ENCODE data around the gene CCNDBP1. TPM values are rescaled to one million over a fixed set of nuclear protein-coding genes. Genes with fewer than 3 reads are reported as not detected.
"Not testable (repeated sequence)": the region's sequence is repeated elsewhere in the genome, so short reads cannot be mapped to it uniquely, and the experiment has no call there.

The CCNDBP1 gene
- total and polyA plus RNA-seq, 2 of the 8 experiments (the other 6 are each of a cell fraction or from before 2014, with no cell fraction given): 23.4 to 29.0 TPM

DNA sequence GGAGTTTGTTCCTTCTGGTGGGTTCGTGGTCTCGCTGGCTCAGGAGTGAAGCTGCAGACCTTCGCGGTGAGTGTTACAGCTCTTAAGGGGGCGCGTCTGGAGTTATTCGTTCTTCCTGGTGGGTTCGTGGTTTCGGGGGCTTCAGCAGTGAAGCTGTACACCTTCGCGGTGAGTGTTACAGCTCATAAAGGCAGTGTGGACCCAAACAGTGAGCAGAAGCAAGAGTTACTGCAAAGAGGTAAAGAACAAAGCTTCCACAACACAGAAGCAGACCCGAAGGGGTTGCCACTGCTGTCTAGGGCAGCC, 40.7 kb downstream of the CCNDBP1 start:
- H3K4ac ChIP-seq (replicated peaks; ENCODE audit: insufficient read length, low read depth, low read length); H2AFZ ChIP-seq (ENCODE audit: low read length); H3K4me2 ChIP-seq (ENCODE audit: insufficient read depth in 1 of 2, low read depth in 2 of 2, low read length in 2 of 2); H3K36me3 ChIP-seq (ENCODE audit: control insufficient read depth in 2 of 4, insufficient read depth in 4 of 4, low read length in 3 of 4); H2BK12ac ChIP-seq (ENCODE audit: low read depth, low read length); DNase-seq (ENCODE audit: low read depth in 1 of 2, low spot score in 2 of 2); H3K56ac ChIP-seq (replicated peaks; ENCODE audit: insufficient read length, low read depth, low read length); H4K8ac ChIP-seq (ENCODE audit: extremely low read depth, insufficient read depth, low read length); H3K18ac ChIP-seq (ENCODE audit: extremely low read depth, low read length); H3K27ac ChIP-seq (ENCODE audit: low read depth, low read length); H3K4me1 ChIP-seq (replicated peaks in 1 of 4; ENCODE audit: control insufficient read depth in 3 of 4, insufficient read depth in 4 of 4, low read length in 3 of 4); H3K9me3 ChIP-seq (ENCODE audit: insufficient read depth in 2 of 2, low read depth in 1 of 2, low read length in 1 of 2); H3K23ac ChIP-seq (ENCODE audit: insufficient read length); FAIRE-seq; H4K20me1 ChIP-seq (replicated peaks in 1 of 2; ENCODE audit: control insufficient read depth in 1 of 2, insufficient read depth in 2 of 2, low read length in 2 of 2); H2BK20ac ChIP-seq (ENCODE audit: low read length); H3K27me3 ChIP-seq (replicated peaks in 1 of 4; ENCODE audit: control insufficient read depth in 3 of 4, extremely low read depth in 1 of 4, insufficient read depth in 3 of 4, low read length in 3 of 4); H3K79me2 ChIP-seq (ENCODE audit: control insufficient read depth in 1 of 2, insufficient read depth in 2 of 2, low read length in 2 of 2); H3K4me3 ChIP-seq (ENCODE audit: extremely low read depth in 1 of 4, insufficient read depth in 2 of 4, low read depth in 3 of 4, low read length in 4 of 4); H4K91ac ChIP-seq (replicated peaks; ENCODE audit: insufficient read length, low read length); H4K5ac ChIP-seq (ENCODE audit: insufficient read length, low read depth, low read length); H2BK5ac ChIP-seq (ENCODE audit: low read depth, low read length); H3K79me1 ChIP-seq (ENCODE audit: low read depth, low read length); H3K14ac ChIP-seq (ENCODE audit: insufficient read length); H2BK15ac ChIP-seq (ENCODE audit: low read length); H2AK5ac ChIP-seq (ENCODE audit: low read depth, low read length); H3K23me2 ChIP-seq (ENCODE audit: low read depth, low read length); H2BK120ac ChIP-seq (replicated peaks; ENCODE audit: low read depth, low read length); H3K9ac ChIP-seq (replicated peaks in 1 of 4; ENCODE audit: extremely low read depth in 1 of 4, low read depth in 3 of 4, low read length in 3 of 4): not testable (repeated sequence)
- CTCF ChIA-PET (ENCODE audit: partially characterized antibody): interaction anchor here (0.6 to 9.7 kb wide), 38 partner anchors 9 to 674 kb away, joined by 3 to 178 read pairs (median 6); partner anchors contain the start of genes TGM5 and TGM7
- POLR2A ChIA-PET (ENCODE audit: partially characterized antibody): interaction anchor here (0.7 to 1.2 kb wide), 2 partner anchors 9 to 18 kb away, joined by 3 read pairs; no protein-coding TSS in a partner anchor
- 91% methylated on average over 12 of the region's 12 CpGs; no CpG with 5 or more reads in 1 of the 2 experiments for WGBS, 2 experiments (ENCODE audit: extremely low coverage in 1 of 2, insufficient coverage in 1 of 2, insufficient read length in 1 of 2, insufficient replicate concordance in 2 of 2, low coverage in 1 of 2, low lambda C conversion rate in 2 of 2, missing lambda C conversion rate in 1 of 2)

Data from H1 (cell line).